HG03108 (cell line): ENCODE results near the gene PLK5.
"Not testable (repeated sequence)": the region's sequence is repeated elsewhere in the genome, so short reads cannot be mapped to it uniquely, and the experiment has no call there.

ENCODE experiments used
- ATAC-seq: cut with Tn5 transposase; IDR thresholded peaks from one replicate; pipeline ENCODE4 v1.9.1; 2021; ENCODE audit warnings: moderate library complexity; ENCODE audit not compliant: unreplicated experiment

The PLK5 gene

GRCh38 chr19:1524972-1525325 lies 1.1 kb downstream of the PLK5 start:
- no peak for ATAC-seq

- no peak for ATAC-seq
Measured at GRCh38 chr19:1525343-1525742, 1.5 kb downstream of the PLK5 start.

- ATAC-seq = no peak
Measured at GRCh38 chr19:1526066-1526778, 2.3 kb downstream of the PLK5 start.

- no peak for ATAC-seq
Measured at GRCh38 chr19:1526979-1527649, 3.2 kb downstream of the PLK5 start.

GRCh38 chr19:1527650-1528309 lies 3.9 kb downstream of the PLK5 start:
- ATAC-seq = no peak

GRCh38 chr19:1528596-1529429 lies 4.9 kb downstream of the PLK5 start:
- ATAC-seq = no peak

GRCh38 chr19:1529430-1529816 lies 5.5 kb downstream of the PLK5 start:
- no peak for ATAC-seq

- not testable (repeated sequence) for ATAC-seq
Measured at GRCh38 chr19:1530856-1531255, 7.0 kb downstream of the PLK5 start.

GRCh38 chr19:1531587-1531986 lies 7.7 kb downstream of the PLK5 start:
- ATAC-seq = no peak

GRCh38 chr19:1532003-1532402 lies 8.1 kb downstream of the PLK5 start:
- ATAC-seq = no peak

- no peak for ATAC-seq
Measured at GRCh38 chr19:1533510-1534150, 9.8 kb downstream of the PLK5 start.

- ATAC-seq = no peak
Measured at GRCh38 chr19:1534972-1535371, 11.1 kb downstream of the PLK5 start.

GRCh38 chr19:1535699-1536098 lies 11.8 kb downstream of the PLK5 start:
- ATAC-seq = not testable (repeated sequence)

- no peak for ATAC-seq
Measured at GRCh38 chr19:1538978-1539377, 15.1 kb downstream of the PLK5 start.

GRCh38 chr19:1539749-1540148 lies 15.9 kb downstream of the PLK5 start:
- not testable (repeated sequence) for ATAC-seq

GRCh38 chr19:1540365-1540925 lies 16.6 kb downstream of the PLK5 start:
- ATAC-seq = no peak

GRCh38 chr19:1549332-1549945 lies 25.6 kb downstream of the PLK5 start:
- ATAC-seq = no peak

- no peak for ATAC-seq
Measured at GRCh38 chr19:1551068-1552040, 27.5 kb downstream of the PLK5 start.

- ATAC-seq = no peak
Measured at GRCh38 chr19:1553415-1553814, 29.5 kb downstream of the PLK5 start.
